Activated T-helper 9 cell treated with anti-CD3 and anti-CD28 coated beads, Interleukin-2, amount 50 U/mL, for 16 hours (primary cell): Measurements from ENCODE around the gene KDM2A.
A peak's percentile ranks its signal among the peaks of the same experiment; 100 is the strongest.
"Not testable (repeated sequence)": the region's sequence is repeated elsewhere in the genome, so short reads cannot be mapped to it uniquely, and the experiment has no call there.

Source experiments
- DNase-seq: peaks from one replicate; pipeline ENCODE4 v3.0.0-alpha.2; 2020; ENCODE audit warnings: low read depth

The KDM2A gene

DNA sequence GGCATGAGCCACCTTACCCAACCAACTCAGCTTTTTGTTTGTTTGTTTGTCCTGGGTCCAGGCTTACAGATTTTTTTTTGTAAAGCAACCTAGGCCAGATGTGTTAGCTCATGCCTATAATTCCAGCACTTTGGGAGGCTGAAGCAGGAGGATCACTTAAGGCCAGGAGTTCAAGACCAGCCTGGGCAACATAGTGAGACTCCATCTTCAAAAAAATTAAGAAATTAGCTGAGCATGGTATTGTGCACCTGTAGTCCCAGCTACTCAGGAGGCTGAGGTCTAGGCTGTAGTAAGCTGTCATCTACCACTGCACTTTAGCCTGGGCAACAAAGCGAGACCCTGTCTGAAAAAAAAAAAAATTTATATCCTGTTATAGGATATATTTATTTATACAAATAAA is 118.5 kb downstream of the KDM2A start:
- no peak for DNase-seq

DNA sequence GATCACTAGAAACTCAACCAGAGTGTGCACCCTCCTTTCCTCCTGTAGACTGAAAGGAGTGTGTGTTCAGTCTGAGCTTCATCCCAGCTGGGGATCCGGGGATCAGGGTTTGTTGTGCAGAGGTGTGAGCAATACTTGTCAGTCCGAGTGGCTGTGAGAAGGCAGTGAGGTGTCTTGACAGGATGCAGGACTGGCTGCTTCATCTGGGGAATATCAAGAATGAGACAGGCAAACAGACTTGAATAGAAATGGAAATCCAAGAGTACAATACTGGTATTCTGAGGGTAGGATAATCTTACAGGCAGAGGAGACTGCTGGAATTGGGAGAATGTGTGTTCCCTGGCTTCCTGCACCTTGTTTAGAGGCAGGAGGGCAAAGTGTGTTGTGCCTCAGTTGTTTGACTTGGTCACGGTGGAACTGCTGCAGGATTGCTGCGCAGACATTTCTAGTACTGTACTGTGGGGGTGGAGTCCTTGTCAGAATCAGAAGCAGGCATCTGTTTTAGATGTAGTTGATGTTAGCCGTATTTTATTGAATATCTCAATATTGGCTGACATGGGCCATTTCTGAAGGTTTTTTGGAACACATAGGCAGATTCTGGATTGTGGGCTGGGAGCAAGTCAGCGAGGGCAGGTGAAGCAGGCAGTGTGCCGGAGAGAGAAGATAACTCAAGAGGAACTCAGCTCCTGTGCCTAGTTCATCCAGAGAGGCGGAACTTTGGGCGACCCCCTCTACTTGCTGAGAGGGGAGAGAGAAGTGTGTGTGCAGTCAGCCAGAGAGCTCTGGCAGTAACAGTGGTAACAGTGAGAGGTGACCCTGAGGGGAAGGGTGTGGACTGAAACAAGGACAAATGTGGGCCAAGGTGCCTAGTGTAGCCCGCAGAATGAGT is 120.1 kb downstream of the KDM2A start:
- no peak for DNase-seq

DNA sequence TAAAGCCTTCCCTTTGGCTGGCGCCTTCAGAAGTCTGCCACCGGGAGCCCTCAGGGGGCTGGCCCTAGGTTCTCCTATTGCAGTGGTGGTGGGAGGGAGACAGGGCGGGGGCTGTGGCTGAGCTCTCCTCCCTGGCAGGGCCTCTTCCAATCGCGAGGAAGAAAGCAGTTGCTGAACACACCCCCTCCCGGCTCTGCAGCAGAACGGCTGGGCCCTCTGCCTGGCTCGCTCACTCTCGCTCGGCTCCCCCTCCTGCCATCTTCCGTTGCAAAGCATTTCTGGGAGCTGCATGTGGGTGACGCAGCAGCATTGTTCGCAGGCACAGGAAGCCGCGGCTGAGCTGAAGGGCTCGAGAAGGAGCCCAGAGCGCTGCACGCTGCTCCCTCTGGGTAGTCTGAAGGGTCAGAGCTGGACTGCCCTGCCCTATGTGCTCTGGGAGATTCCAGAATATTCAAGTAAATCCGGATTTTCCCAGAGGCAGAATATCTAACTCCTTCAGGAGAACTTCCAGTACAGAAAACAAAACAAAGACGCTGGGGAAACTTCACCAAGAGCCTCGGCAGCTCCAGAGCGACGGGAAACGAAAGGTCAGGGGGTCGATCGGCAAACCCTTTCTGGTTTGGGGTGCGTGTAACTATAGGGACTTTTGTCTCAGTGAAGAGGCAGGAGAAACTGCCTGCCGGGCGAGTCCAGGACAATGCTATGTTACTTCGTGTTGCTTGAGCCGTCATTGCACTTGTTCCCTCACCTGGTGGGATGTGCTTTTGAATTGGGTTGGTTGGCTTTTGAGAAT is 120.9 kb downstream of the KDM2A start:
- DNase-seq, result peak; percentile 93

- peak; percentile 72 for DNase-seq
Measured at GRCh38 chr11:67240576-67241389, 121.7 kb downstream of the KDM2A start.

GRCh38 chr11:67242548-67242947 is 123.5 kb downstream of the KDM2A start:
- no peak for DNase-seq

DNA sequence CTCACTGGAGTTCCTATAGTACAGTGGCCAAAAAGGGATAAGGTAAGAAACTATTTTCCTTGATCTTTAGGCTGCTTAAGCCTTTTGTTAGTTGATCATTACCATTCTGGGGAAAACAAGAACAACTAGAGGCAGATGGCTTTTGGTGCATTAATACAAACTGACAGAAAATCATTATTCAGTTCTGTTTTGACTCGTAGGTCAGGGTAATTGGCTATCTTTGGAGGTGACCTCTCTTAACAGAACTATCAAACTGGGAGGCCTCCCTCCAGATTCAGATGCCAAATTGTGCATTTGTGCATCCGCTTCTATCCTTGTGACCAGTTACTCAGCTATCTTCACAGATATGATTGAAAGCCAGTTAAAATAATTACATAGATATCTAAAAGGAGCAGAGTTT is 124.0 kb downstream of the KDM2A start:
- DNase-seq, result no peak

GRCh38 chr11:67245046-67245445 is 126.0 kb downstream of the KDM2A start:
- DNase-seq, result no peak

DNA sequence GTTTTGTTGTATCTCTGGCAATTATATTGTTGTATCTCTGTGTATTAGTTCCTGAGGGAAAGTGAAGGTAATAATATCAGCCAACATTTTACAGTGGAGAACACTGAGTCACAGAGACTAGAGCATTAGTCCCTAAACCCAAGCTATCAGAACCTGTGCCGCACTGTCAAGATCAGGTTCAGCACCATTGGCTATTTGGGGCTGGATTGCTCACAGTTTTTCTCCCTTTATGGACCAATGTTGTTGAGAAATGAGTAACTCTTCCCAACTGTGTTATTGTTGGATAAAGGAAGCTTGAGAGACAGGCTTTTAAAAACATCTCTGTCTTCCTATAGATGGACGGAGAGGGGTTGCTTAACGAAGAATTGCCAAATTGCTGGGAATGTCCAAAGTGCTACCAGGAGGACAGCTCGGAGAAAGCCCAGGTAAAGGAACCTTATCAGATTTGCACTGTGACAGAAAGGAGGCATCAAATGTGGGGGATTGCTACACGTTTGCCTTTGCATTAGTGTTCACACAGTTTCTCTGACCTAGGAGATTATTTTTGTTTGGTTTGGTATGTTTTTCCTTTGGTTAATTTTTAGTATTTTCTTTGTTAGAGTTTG is 129.0 kb downstream of the KDM2A start:
- DNase-seq, result no peak

DNA sequence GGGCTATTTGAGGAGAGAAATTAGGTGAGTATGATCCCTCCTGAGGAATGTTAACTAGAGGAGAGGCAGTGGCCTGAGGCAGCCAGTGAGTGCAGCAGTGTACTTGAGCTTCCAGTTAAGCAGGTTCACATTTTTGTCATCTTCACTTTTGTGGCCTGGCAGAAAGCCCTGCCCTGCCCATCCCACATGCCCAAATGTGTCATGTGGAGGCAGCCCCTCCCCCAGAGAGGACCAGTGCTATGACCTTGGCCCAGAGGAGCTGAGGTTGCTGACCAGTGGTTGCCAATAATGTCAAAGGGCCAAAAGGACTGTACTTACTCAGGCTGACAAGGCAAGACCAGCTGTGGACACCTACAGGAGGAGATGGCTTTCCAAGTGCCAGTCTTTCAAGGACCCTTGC is 129.6 kb downstream of the KDM2A start:
- no peak for DNase-seq

DNA sequence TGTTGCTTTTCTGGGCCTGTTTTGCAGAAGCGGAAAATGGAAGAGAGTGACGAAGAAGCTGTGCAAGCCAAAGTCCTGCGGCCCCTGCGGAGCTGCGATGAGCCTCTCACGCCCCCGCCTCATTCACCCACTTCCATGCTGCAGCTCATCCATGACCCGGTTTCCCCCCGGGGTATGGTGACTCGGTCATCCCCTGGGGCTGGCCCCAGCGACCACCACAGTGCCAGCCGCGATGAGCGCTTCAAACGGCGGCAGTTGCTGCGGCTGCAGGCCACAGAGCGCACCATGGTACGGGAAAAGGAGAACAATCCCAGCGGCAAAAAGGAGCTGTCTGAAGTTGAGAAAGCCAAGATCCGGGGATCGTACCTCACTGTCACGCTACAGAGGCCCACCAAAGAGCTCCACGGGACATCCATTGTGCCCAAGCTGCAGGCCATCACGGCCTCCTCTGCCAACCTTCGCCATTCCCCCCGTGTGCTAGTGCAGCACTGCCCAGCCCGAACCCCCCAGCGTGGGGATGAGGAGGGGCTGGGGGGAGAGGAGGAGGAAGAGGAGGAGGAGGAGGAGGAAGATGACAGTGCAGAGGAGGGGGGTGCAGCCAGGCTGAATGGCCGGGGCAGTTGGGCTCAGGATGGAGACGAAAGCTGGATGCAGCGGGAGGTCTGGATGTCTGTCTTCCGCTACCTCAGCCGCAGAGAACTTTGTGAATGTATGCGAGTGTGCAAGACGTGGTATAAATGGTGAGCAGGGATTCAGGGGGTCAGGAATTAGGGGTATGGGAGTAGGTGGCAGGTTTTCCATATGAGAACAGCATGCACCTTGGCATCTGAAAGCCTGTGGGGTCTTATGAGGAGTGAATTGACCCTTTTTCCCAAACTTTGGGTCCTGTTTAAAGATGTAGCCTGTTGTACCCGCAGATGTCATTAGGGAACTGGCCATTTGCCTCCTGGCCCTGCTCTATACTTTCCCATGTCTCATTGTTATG is 131.3 kb downstream of the KDM2A start:
- DNase-seq, result no peak

- no peak for DNase-seq
Measured at GRCh38 chr11:67251841-67252240, 132.8 kb downstream of the KDM2A start.

DNA sequence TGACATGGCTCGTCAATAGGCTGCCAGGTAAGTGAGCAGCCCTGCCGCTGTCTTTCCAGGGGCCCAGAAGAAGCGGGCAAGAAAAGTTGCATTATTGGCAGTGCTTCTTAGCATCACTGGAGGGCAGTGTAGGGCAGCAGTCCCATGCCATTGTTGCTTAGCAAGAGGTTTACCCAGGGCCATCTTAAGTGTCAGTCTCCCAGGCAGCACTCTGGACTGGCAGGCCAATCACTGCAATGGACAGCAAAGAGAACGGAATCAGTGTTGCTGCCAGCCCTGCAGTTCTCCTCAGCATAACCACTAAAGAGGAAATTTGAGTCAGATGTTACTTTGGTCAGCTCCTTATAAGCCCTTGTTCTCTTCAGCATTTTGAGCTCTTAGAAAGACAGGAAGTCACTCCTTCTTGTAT is 133.8 kb downstream of the KDM2A start:
- DNase-seq, result no peak

DNA sequence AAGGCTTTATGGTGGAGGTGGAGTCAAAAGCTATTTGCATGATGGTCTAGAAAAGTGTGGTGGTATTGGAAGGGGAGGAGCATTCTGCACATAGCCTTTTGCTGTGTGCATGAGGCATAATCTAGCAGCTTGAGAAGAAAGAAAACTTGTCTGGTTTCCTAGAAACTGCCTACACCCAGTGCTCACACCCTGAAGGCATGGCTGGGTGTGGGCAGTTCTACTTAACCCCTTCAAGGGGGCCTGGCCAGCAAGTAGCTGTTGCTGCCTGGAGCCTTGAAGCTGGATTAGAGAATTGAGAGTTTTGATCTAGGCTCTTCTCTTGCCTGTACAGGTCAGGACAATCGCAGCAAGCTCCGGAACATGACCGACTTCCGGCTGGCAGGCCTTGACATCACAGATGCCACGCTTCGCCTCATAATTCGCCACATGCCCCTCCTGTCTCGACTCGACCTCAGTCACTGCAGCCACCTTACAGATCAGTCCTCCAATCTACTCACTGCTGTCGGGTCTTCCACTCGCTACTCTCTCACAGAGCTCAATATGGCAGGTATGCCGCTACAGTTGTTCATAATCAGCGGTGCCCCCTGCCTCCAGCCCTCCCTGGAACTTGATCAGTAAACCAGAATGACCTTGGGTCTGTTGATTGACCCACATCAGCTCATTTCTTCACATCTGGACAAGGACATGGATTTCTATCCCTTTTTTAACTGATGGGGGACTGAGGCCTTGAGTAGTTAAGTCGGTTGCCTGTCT is 135.0 kb downstream of the KDM2A start:
- DNase-seq, result no peak

GRCh38 chr11:67254798-67255197 is 135.7 kb downstream of the KDM2A start:
- DNase-seq, result no peak

DNA sequence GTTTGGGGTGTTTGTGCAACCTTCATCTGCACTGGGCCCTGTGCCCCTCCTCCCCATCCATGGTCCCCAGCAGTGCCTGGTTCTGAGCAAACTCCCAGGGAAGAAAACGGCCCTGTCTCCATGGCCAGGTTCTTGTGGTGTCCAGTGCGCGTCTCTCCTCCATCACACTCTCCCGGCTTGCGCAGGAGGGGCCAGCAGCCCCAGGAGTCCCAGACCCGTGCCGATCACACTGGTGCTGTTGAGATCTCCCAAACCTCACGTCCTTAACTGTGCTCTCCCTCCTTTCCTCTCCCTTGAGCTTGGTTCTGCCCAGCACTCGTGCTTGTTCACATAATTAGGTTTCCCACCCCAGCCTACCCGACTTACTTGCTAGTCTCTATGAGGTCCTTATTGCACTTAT is 136.3 kb downstream of the KDM2A start:
- DNase-seq, result no peak

DNA sequence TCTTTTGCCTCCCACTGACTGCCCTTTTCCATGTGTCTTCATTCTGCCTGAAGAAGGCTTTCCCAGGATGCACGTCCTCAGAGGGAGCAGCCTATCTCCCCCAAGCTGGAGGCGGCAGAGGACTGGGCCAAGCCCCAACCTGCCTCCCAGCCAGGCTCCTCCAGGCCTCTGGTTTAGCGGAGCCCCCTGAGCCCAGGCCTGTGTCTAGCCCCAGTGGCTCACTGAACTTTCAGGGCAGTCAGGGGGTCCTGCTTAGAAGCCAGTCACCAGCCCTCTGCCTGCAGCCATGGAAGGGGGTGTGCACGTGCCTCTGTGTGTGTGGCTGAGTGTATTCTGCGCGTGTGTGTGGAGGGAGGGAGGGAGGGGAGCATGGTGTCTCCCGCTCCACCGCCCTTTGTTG is 136.8 kb downstream of the KDM2A start:
- DNase-seq, result no peak

DNA sequence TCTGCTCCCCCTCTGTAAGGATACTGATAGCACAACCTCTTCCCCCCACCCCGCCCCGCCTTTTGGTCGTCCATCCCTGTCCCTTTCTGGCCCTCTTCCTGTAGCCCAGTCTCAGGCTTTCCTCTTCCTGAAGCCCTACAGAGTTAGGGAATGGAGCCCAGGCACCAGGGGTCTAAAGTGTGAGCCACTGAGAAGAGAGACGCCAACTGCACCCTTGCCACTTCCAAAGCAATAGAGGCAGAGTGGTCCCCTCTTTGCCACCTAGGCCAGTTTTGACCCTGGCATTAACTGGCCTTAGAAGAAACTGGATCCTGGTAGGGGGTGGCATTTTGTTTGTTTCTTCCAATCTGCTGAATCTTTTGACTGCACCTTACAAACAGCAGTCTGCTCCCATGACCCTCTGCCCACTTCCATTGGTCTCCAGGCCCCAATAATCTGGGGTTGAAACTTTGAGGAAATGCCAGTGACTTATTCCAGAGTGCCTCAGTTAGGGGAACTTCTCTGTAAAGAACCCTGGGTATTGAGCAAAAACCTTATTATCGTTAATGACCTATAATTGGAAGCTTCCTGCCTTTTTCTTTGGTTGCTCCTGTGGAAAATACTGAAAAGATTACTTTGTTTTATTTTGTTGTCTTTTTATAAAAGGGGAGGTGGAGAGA is 137.5 kb downstream of the KDM2A start:
- DNase-seq, result no peak

DNA sequence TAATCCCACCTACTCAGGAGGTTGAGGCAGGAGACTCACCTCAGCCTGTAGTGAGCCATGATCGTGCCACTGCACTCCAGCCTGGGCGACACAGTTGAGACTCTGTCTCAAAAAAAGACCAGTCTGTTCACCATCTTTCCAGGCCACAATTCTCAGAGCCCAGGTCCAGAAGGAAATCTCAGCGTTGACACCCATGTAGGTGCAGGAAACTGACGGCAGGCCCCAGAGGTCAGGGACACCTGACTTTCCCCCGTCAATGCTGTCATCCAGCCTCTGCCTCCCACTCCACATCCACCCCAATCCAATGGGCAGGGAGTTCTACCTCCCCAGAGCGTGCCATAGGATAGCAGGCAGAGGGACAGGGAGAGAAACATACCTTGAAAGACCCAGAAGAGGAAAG is 141.3 kb downstream of the KDM2A start:
- no peak for DNase-seq

DNA sequence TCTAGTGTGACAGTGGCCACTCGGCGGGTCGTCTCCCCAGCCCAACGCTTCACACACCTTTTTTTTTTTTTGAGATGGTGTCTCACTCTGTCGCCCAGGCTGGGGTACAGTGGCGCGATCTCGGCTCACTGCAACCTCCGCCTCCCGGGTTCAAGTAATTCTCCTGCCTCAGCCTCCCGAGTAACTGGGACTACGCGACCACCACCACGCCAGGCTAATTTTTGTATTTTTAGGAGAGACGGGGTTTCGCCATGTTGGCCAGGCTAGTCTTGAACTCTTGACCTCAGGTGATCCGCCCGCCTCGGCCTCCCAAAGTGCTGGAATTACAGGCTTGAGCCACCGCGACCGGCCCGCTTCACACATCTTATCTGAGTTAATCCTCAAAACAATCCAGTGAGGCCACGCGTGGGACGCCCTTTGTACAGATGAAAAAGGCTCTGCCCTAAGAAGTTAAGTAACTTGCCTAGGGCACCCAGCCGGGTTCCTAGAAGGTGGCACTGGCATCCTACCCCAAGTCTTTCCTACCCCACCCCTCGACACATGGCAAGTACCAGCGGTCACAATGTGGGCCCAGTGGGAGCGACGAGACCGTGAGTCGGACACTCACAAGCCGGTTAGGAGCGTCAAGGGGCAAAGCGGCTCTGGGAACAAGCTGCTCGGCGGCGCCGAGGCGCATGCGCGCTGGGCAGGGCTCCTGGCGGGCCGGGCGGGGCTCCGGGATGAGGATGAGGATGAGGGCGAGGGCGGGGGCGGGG is 142.0 kb downstream of the KDM2A start:
- DNase-seq, result not testable (repeated sequence)
